Activated naive CD8-positive, alpha-beta T cell treated with anti-CD3 and anti-CD28 coated beads for 36 hours (primary cell): ENCODE data around the gene C1orf105. TPM values are rescaled to one million over a fixed set of nuclear protein-coding genes. Genes with fewer than 3 reads are reported as not detected.

Experiments used
- DNase-seq: peaks from one replicate; pipeline ENCODE4 v3.0.0; 2021
- H3K27ac Mint-ChIP-seq: one replicate; pipeline ENCODE4 v1.8.0; 2022; ENCODE audit warnings: mild to moderate bottlenecking, moderate library complexity, mixed read lengths
- H3K27me3 Mint-ChIP-seq: one replicate; pipeline ENCODE4 v1.8.0; 2022; ENCODE audit warnings: mild to moderate bottlenecking, mixed read lengths
- H3K36me3 Mint-ChIP-seq: one replicate; pipeline ENCODE4 v1.8.0; 2021; ENCODE audit warnings: mild to moderate bottlenecking, mixed read lengths
- H3K4me1 Mint-ChIP-seq: one replicate; pipeline ENCODE4 v1.8.0; 2021; ENCODE audit warnings: mixed read lengths
- H3K4me3 Mint-ChIP-seq: one replicate; pipeline ENCODE4 v1.8.0; 2022; ENCODE audit warnings: mild to moderate bottlenecking, moderate library complexity, mixed read lengths
- H3K9me3 Mint-ChIP-seq: one replicate; pipeline ENCODE4 v1.8.0; 2022; ENCODE audit warnings: mixed read lengths
- total RNA-seq, 2 experiments: library from RNA; stranded (reverse); gene quantifications; one replicate each; pipeline ENCODE4 v1.2.3, GENCODE V29; 2021

Gene C1orf105
- total RNA-seq, 2 experiments from 2014 or later: not detected

DNA sequence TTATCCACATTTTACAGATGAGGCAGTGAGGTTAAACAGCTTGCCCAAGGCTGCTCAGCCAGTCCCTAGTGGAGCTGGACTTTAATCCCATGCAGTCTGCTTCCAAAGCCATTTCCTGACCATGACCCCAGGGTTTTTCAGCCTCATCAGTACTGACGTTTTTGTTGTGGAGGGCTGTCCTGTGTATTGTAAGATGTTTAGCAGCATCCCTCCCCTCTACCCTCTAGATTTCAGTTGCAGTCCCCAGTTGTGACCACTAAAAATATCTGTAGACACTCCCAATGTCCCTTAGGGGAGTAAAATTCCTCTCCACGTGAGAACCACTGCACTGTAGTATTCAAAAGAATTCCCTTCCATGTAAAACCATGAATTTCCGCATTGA is 30.2 kb upstream of the C1orf105 start:
- DNase-seq: no peak
- H3K27me3 Mint-ChIP-seq: no peaks in the 10 kb centered on the region
- no peak overlapping the region for H3K4me3 Mint-ChIP-seq
- no peaks in the 10 kb centered on the region for H3K9me3 Mint-ChIP-seq
- H3K4me1 Mint-ChIP-seq: peaks cover 44% of the 10 kb centered on the region
- H3K36me3 Mint-ChIP-seq: peaks cover 4% of the 10 kb centered on the region
- no peak overlapping the region for H3K27ac Mint-ChIP-seq

DNA sequence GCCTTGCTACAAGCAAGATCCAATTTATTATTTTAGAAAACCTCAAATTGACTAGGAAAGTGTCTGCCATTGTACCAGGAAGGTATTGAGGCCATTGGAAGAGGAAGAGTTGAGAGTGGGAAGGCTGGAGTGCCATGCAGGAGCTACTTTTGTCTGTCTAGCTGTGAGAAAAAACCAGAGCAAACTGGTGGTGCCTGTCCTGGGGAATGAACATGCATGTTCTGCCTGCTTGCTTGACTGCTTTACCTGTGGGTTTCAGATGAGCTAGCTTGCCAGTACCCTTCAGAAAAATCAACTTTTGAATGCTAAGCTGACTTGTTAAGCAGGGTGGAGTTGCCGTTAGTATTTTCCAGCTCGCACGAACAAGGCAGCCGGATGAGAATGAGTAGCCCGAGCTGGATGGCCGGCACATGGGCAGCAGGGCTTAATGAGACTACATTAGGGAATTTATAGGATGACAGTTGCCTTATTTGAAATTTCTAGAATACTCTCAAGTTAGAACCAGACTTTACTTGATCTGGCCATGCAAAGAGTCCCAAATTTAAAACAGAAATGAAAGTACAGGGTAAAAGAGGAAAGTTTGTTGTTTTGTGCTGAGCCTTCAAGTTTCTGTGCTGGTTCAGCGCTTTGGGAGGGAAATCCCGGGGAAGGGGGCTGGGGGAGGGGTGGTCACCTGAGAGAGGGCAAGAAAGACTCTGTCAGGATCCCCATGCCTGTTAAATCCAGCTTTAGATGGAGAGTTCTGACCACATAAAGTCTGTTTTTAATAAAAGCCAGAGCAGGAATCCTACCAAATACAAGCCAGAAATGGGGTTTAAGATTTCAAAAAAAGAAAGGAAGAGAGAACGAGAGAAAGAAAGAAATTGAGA is 29.6 kb upstream of the C1orf105 start:
- peaks cover 48% of the 10 kb centered on the region for H3K4me1 Mint-ChIP-seq
- H3K4me3 Mint-ChIP-seq: no peak overlapping the region

DNA sequence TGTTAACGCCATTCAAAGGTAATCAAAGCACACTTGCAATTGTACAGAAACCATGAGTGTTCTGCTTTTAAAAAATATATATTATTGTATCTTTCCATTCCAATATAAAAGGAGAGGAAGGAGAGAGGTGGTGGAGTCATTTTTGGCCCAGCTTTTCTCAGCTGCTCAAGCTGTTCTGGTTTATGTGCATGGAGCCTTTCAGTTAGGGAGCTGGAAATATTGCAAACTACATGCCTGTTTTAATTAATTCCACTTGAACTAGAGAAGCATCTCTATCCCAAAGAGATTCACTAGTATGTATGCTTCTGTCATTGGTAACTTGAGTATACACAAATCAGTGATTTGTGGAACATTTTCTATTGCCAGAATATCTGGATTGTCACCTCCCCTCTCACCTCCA is 28.5 kb upstream of the C1orf105 start:
- H3K9me3 Mint-ChIP-seq: no peaks in the 10 kb centered on the region

More for the DNA sequence above, 29.6 kb upstream of the C1orf105 start:
- DNase-seq: no peak
- Mint-ChIP-seq H3K9me3 (no peaks in the 10 kb centered on the region), H3K27ac (peak overlapping the region; percentile 60), H3K27me3 (no peaks in the 10 kb centered on the region), H3K36me3 (peaks cover 4% of the 10 kb centered on the region)

DNA sequence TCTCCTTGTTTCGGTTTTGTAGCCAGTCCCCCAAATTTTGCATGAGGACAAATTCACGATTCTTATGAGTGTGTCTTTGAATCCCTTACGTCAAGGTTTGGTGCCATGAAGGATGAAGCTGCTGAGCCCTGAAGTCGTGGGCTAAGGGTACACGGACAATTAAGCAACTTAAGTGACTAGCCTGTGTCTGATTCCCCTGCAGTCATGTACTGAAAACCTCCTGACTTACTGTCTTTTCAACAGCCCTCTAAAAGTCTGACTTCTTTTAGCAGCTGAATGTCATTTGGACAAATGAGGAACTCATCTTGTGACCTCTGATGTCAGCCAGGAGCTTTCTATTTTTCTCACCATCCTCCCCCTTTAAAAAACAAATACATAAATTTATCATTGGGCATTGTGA is 27.1 kb upstream of the C1orf105 start:
- Mint-ChIP-seq H3K27ac (peak overlapping the region; percentile 92), H3K9me3 (no peaks in the 10 kb centered on the region), H3K4me3 (peak overlapping the region; percentile 43), H3K4me1 (peaks cover 68% of the 10 kb centered on the region), H3K36me3 (peaks cover 4% of the 10 kb centered on the region), H3K27me3 (no peaks in the 10 kb centered on the region)
- no peak for DNase-seq

More for the DNA sequence above, 28.5 kb upstream of the C1orf105 start:
- Mint-ChIP-seq H3K4me1 (peaks cover 54% of the 10 kb centered on the region), H3K27ac (no peak overlapping the region), H3K4me3 (no peak overlapping the region), H3K27me3 (no peaks in the 10 kb centered on the region), H3K36me3 (peaks cover 4% of the 10 kb centered on the region)
- DNase-seq: no peak

DNA sequence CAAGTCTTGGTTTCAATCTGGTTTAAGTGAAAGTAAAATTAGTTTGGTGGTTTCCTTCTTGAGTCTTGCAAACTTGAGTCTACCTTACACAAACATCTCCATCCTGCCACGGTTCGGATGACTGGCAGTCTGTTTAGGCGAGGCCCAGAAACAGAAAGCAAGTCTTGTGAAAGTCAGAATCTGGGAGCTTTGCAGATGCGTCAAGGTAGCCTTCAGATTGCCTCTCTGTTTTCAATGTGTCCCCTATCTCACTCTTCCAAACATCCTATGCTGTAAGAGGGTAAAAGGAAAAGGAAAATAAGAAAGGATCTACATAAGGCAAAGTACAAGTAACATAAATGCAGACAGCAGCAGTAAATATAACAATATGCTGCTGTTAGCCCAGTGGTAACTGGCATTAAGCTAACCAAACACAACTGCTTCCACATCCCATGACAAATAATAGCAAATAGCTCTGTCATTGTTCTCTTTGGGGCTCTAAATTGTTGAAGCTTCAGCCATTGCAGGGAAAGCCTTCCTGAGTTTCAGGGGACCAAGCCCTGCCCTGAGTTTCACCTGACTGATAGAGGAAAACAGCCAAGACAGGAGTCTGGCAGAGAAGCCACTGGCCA is 26.2 kb upstream of the C1orf105 start:
- DNase-seq: peak; percentile 74
- Mint-ChIP-seq H3K27ac (peak overlapping the region; percentile 92), H3K36me3 (peaks cover 4% of the 10 kb centered on the region), H3K4me1 (peaks cover 77% of the 10 kb centered on the region), H3K27me3 (no peaks in the 10 kb centered on the region), H3K9me3 (no peaks in the 10 kb centered on the region), H3K4me3 (peak overlapping the region; percentile 59)

DNA sequence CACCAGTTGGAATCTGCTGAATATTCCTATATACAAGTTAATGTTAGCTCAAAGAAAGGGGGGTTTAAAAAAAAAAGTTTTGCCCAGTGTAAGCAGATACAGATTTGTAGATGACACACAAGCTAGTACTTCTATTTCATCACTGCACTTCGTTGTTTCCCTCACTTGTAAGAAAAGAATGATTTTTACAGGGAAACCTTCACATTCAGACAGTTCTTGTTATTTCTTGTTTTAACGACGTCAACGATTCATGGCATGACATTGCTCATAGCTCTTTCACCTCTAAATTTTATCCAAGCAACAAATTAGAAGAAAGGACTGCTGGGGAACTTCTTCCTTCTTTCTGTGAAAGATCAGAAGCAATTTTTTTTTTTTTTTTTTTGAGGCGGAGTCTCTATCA is 25.7 kb upstream of the C1orf105 start:
- Mint-ChIP-seq H3K9me3 (no peaks in the 10 kb centered on the region), H3K27me3 (no peaks in the 10 kb centered on the region), H3K36me3 (peaks cover 4% of the 10 kb centered on the region), H3K27ac (peak overlapping the region; percentile 92), H3K4me3 (peak overlapping the region; percentile 59), H3K4me1 (peaks cover 82% of the 10 kb centered on the region)
- DNase-seq: no peak

DNA sequence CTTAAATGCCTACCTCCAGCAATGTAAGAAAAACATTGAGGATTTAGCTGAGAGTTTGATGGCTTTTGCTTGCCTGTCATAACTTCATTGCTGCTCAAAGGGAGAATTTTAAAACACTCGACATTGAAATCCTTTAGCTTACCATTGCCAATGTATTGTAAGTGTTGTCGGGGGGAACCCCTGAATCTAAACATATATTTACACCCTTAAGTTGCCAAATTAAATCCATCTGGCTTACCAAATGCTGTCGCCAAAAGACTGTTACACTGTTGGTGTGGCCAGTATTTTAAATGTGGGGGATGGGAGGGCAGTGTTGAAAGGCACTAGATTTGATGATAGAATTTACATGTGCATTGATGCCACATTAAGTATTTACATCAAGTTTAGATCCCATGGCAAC is 24.9 kb upstream of the C1orf105 start:
- peak overlapping the region; percentile 16 for H3K27ac Mint-ChIP-seq
- H3K27me3 Mint-ChIP-seq: no peaks in the 10 kb centered on the region
- H3K36me3 Mint-ChIP-seq: peaks cover 4% of the 10 kb centered on the region
- peaks cover 87% of the 10 kb centered on the region for H3K4me1 Mint-ChIP-seq
- DNase-seq: no peak
- no peaks in the 10 kb centered on the region for H3K9me3 Mint-ChIP-seq
- H3K4me3 Mint-ChIP-seq: no peak overlapping the region

DNA sequence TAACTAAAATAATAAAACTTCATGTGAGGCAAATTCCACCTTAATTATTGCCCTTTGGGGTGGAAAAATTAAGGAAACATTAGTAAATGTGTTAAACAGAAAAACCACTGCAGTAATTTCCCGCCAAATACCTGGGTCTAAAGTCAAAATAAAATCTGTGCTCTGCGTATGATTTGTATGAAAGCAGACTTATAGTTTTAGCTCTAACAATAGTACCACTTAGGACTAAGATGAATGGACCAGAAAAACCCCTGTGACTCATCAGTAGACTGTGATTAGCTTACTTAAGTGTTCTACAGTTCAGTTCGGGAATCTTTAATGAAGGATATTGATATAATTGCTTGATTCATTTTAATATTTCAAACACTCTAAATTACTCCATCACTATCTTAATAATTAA is 23.3 kb upstream of the C1orf105 start:
- no peaks in the 10 kb centered on the region for H3K9me3 Mint-ChIP-seq
- peaks cover 81% of the 10 kb centered on the region for H3K4me1 Mint-ChIP-seq
- DNase-seq: no peak
- no peak overlapping the region for H3K4me3 Mint-ChIP-seq
- H3K27me3 Mint-ChIP-seq: no peaks in the 10 kb centered on the region
- H3K27ac Mint-ChIP-seq: no peak overlapping the region
- H3K36me3 Mint-ChIP-seq: peaks cover 3% of the 10 kb centered on the region

DNA sequence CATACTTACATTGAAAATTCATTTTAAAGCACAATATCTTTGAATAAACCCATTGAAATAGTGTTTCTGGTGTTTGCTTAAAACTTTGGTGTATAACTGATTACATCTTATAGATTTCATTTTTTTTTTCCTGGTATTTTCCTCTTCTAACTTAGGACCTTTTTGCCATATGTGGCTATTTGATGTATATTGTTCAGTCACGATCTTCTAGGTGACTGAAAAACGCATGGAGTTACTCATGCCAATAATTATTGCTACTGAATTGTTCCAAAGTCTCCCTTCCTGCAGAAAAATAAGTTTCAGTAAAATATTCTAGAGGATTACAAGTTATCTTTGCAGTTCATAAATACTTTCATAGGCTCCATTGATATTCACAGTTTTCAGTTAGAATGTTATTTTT is 22.9 kb upstream of the C1orf105 start:
- no peaks in the 10 kb centered on the region for H3K36me3 Mint-ChIP-seq
- no peaks in the 10 kb centered on the region for H3K9me3 Mint-ChIP-seq
- H3K4me1 Mint-ChIP-seq: peaks cover 77% of the 10 kb centered on the region
- no peak overlapping the region for H3K4me3 Mint-ChIP-seq
- no peak overlapping the region for H3K27ac Mint-ChIP-seq
- DNase-seq: no peak
- no peaks in the 10 kb centered on the region for H3K27me3 Mint-ChIP-seq

DNA sequence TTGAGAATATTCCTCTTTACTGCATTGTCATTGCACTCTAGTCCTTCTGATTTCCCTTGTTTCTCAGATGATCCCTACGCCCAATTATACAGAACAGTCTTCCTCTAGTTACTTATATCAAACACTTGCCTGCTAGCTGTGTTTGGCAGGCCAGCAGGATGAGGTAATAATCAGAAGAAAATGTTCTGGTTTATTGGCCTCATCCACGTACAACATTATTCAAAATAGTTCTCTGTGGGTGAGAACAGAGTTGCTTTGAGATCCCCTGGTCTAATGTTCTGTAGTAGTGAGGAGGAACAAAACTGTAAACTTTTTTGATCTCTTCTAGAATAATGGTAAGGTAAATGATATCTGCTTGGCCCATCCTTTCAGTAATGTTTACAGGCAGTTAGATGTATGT is 22.3 kb upstream of the C1orf105 start:
- Mint-ChIP-seq H3K4me1 (peaks cover 71% of the 10 kb centered on the region), H3K27ac (peak overlapping the region; percentile 29), H3K4me3 (no peak overlapping the region), H3K9me3 (no peaks in the 10 kb centered on the region), H3K27me3 (no peaks in the 10 kb centered on the region), H3K36me3 (no peaks in the 10 kb centered on the region)
- no peak for DNase-seq

DNA sequence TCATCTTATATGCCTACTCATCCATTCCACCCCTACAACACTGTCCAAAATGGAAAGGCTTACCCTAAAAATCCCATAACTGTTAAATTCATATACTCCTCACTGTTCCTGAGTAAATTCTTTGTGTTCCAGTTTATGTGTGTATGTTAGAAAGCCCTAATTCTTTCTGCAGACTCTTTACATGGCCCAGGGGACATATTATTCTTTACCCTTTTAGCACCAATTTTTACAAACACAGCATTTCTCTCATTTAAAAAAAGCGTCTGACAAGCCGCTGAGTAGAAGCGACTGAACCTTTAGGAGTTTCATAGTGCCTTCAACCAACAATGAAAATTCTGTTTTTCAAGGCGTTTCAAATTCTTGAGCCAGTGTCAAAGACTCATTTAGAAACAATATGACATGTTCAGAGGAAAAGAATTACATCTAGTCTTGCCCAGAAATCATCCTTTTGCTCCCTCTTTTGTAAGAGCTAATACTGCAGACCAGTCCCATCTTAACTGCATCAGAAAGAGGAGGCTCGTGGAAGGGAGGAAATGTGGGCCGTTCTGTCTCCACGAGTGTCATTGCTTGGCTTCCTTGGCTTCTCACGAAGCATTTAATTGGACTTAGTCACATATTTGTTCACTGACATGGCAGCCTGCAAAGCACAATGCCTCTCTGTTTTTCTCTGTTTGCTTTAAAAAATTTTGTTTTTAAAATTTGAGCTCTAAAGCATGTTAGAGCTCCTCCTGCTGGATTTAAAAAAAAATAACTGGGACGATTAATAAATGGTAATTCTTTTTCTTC is 21.3 kb upstream of the C1orf105 start:
- Mint-ChIP-seq H3K4me1 (peaks cover 66% of the 10 kb centered on the region), H3K9me3 (no peaks in the 10 kb centered on the region), H3K27ac (peak overlapping the region; percentile 66), H3K27me3 (no peaks in the 10 kb centered on the region), H3K36me3 (no peaks in the 10 kb centered on the region), H3K4me3 (peak overlapping the region; percentile 18)
- no peak for DNase-seq

DNA sequence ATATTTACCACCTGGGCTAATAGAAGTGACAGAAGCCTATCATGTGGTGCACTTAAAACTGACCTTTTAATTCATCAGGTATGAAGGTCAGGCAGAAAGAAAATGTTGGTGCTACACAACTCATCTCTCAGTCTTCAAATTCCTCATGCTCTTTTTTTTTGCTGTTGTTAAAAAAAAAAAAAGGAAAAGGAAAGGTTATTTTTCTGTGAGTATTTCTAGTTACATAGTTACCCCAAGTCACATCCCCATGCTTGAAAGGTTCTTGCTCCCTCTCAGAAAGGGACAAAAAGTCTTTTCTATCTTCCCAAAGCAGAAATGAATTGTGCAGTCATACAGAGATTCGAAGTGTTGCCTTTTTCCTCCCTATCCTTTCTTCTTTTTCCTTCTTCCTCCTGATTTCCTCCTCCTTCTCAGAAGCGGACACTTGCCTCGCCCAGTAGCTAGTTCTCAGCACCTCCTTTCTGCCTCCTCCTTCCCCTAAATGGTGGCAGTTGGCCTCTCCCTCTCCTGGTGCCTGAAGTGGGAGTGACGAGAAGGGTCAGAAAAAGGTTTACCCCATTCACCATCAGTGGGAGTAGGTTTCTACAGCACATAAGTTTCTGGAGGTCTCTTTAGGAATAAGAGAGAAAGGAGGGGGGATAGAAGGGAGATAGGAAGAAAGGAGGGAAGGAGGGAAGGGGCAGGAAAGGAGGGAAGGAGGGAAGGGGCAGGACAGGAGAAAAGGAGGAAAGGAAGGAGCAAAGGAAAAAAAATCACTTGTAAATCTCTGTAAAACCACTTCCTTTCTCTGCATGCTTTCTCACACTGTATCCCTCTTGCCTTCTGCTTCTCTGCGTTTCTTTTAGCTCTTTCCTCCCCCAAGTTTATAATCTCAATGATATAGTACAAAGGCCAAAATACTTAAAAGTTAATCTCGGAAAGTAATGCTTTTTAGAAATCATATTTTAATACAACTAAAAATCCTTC is 20.4 kb upstream of the C1orf105 start:
- Mint-ChIP-seq H3K9me3 (no peaks in the 10 kb centered on the region), H3K27ac (no peak overlapping the region), H3K4me3 (no peak overlapping the region), H3K27me3 (no peaks in the 10 kb centered on the region), H3K36me3 (no peaks in the 10 kb centered on the region), H3K4me1 (peaks cover 57% of the 10 kb centered on the region)
- no peak for DNase-seq

DNA sequence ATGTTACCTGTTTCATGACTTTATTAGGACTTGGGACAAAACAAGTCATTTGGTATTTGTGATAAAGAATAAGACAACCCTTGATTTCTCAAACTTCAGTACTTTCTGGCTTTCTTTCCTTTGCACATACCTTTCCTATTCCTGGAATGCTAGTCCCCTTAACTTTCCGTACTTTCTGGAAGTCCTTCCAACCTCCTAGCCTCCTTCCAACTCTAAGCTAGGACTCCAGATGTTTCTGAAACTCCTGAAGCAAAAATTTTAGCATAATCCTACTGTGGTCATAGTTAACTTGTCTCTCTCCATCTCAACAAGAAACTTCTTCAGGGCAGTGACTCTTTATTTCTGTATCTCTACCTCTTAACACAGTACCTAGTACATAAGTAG is 19.8 kb upstream of the C1orf105 start:
- Mint-ChIP-seq H3K4me3 (no peak overlapping the region), H3K36me3 (no peaks in the 10 kb centered on the region), H3K27me3 (no peaks in the 10 kb centered on the region), H3K27ac (no peak overlapping the region), H3K9me3 (no peaks in the 10 kb centered on the region), H3K4me1 (peaks cover 55% of the 10 kb centered on the region)
- DNase-seq: no peak

DNA sequence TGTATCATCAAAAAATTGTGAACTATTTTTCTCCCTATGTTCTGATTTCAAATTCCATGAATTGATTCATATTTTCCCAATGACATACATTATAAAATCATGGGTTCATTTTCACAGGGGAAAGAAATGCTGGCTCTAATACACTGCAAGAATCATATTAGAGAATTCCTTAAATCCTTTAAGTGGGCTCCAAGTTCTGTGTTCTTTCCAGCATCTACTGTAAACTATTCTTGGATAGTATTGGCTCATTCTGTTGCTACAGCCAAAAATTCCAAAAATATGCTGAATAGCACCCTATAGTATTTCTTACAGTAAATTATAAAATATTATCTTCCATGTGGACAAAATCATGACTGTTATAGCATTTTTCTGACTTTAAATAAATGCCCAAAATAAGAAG is 19.0 kb upstream of the C1orf105 start:
- Mint-ChIP-seq H3K9me3 (no peaks in the 10 kb centered on the region), H3K27ac (no peak overlapping the region), H3K4me1 (peaks cover 48% of the 10 kb centered on the region), H3K27me3 (no peaks in the 10 kb centered on the region), H3K36me3 (no peaks in the 10 kb centered on the region), H3K4me3 (no peak overlapping the region)
- DNase-seq: no peak
